ENCODE data around the gene OVAAL.

The OVAAL gene

DNA sequence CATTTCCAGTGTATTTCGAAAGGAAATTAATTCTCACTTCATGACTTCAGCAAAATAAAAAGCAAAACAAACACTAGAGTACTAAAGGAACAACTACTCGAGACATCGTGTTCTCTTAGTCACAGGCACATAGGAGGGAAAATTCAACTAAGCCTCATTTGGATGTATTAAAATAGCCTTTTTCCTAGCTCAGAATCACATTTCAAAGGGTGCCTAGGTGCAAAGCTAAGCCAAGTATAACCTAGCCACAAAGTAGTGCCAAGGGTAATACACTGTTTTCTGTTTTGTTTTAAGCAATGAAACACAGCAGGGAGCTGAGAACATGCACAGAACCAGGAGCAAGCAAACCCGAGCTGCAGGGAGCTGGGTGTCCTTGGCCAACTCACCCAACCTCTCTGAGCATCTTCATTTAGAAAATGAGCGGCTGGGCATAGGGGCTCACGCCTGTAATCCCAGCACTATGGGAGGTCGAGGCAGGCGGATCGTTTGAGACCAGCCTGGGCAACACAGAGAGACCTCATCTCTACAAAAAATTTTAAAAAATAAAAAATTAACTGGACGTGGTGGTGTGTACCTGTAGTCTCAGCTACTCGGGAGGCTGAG lies 29.8 kb upstream of the OVAAL start:
- no peak for DNase-seq (ENCODE audit: low spot score)
- TF ChIP-seq, protein P1, sequence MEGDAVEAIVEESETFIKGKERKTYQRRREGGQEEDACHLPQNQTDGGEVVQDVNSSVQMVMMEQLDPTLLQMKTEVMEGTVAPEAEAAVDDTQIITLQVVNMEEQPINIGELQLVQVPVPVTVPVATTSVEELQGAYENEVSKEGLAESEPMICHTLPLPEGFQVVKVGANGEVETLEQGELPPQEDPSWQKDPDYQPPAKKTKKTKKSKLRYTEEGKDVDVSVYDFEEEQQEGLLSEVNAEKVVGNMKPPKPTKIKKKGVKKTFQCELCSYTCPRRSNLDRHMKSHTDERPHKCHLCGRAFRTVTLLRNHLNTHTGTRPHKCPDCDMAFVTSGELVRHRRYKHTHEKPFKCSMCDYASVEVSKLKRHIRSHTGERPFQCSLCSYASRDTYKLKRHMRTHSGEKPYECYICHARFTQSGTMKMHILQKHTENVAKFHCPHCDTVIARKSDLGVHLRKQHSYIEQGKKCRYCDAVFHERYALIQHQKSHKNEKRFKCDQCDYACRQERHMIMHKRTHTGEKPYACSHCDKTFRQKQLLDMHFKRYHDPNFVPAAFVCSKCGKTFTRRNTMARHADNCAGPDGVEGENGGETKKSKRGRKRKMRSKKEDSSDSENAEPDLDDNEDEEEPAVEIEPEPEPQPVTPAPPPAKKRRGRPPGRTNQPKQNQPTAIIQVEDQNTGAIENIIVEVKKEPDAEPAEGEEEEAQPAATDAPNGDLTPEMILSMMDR (IDR thresholded peaks at IDR 0.05; ENCODE audit: borderline replicate concordance, control extremely low read depth, extremely low read depth, insufficient read depth, missing control alignments), result no peak
- in situ Hi-C loops (cut with MboI; ENCODE audit: low sequenced_read_pairs, unreplicated experiment), result no loop called here

- in situ Hi-C loops (cut with MboI; ENCODE audit: low sequenced_read_pairs, unreplicated experiment), result loop anchor here (10.0 kb wide), 1 partner anchor 324 kb away; no protein-coding TSS in a partner anchor
- DNase-seq (ENCODE audit: low spot score), result no peak
- TF ChIP-seq, protein P1 (IDR thresholded peaks at IDR 0.05; ENCODE audit: borderline replicate concordance, control extremely low read depth, extremely low read depth, insufficient read depth, missing control alignments), result no peak
These were observed 28.3 kb upstream of the OVAAL start for GRCh38 chr1:180530501-180530900.

- no peak for DNase-seq (ENCODE audit: low spot score)
- TF ChIP-seq, protein P1 (IDR thresholded peaks at IDR 0.05; ENCODE audit: borderline replicate concordance, control extremely low read depth, extremely low read depth, insufficient read depth, missing control alignments), result no peak
- in situ Hi-C loops (cut with MboI; ENCODE audit: low sequenced_read_pairs, unreplicated experiment), result loop anchor here (10.0 kb wide), 1 partner anchor 322 kb away; no protein-coding TSS in a partner anchor
These were observed 25.9 kb upstream of the OVAAL start for GRCh38 chr1:180532854-180533253.

DNA sequence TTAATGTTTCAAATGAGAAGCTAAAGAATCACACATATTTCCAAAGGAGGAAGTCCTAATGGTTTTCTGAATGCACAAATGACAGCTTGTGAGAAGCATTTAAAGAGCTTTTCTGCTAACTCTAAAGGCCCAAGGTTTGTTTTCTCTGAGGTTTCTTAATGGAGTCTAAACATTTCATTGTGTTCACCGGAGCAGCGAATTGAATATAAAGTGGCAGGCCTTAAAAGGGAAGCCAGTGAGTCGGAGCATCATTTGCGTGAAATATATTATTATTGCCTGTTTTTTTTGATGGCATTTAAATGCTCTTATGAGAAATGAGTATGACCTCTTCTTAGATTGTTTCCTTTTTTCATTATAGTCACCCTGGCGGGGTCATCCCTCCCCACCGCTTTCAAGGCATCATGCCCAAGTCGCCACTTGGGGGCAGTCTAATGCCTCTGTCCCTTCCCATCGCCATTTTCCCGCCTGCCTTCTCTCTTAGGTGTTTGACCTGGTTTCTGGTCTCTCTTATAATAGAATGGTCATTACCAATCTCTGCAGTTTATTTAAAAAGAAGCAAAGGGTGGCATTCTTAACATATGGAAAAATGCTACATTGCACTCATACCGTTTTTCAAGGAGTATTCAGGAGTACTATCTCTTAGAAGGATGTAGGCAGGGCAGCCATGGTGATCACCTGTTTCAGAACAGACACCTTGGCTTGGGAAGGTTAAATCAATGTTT lies 25.3 kb upstream of the OVAAL start:
- in situ Hi-C loops (cut with MboI; ENCODE audit: low sequenced_read_pairs, unreplicated experiment), result loop anchor here (10.0 kb wide), 1 partner anchor 321 kb away; no protein-coding TSS in a partner anchor
- peak; percentile 67 for DNase-seq (ENCODE audit: low spot score)
- TF ChIP-seq, protein P1 (IDR thresholded peaks at IDR 0.05; ENCODE audit: borderline replicate concordance, control extremely low read depth, extremely low read depth, insufficient read depth, missing control alignments), result peak; percentile 70

GRCh38 chr1:180534214-180534613 lies 24.6 kb upstream of the OVAAL start:
- DNase-seq (ENCODE audit: low spot score), result no peak
- in situ Hi-C loops (cut with MboI; ENCODE audit: low sequenced_read_pairs, unreplicated experiment), result loop anchor here (10.0 kb wide), 1 partner anchor 321 kb away; no protein-coding TSS in a partner anchor
- TF ChIP-seq, protein P1 (IDR thresholded peaks at IDR 0.05; ENCODE audit: borderline replicate concordance, control extremely low read depth, extremely low read depth, insufficient read depth, missing control alignments), result no peak

DNA sequence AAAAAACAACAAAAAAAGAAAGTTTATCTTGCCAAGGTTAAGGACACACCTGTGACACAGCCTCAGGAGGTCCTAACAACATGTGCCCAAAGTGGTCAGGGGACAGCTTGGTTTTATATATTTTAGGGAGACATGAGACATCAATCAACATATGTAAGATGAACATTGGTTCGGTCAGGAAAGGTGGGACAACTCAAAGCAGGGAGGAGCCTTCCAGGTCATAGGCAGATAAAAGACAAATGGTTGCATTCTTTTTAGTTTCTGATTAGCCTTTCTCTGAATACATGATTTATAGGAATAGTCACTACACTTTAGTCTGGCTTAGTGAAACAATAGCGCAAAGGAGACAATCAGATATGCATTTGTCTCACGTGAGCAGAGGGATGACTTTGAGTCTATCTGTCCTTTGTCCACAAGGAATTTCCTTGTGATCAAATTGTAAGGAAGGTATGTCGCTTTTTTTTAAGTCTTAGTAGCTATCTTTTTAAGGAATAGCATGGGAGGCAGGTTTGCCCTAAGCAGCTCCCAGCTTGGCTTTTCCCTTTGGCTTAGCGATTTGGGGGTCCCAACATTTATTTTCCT lies 23.3 kb upstream of the OVAAL start:
- in situ Hi-C loops (cut with MboI; ENCODE audit: low sequenced_read_pairs, unreplicated experiment), result loop anchor here (10.0 kb wide), 1 partner anchor 319 kb away; no protein-coding TSS in a partner anchor
- TF ChIP-seq, protein P1 (IDR thresholded peaks at IDR 0.05; ENCODE audit: borderline replicate concordance, control extremely low read depth, extremely low read depth, insufficient read depth, missing control alignments), result no peak
- DNase-seq (ENCODE audit: low spot score), result no peak

Data from GM13976 (cell line).